Measurements from ENCODE around the gene RFX8. TPM values are rescaled to one million over a fixed set of nuclear protein-coding genes. Genes with fewer than 3 reads are reported as not detected.
A peak's percentile ranks its signal among the peaks of the same experiment; 100 is the strongest.
"Not testable (repeated sequence)": the region's sequence is repeated elsewhere in the genome, so short reads cannot be mapped to it uniquely, and the experiment has no call there.

The RFX8 gene
- total RNA-seq, 4 donors from 2014 or later, result 0.91 TPM; not detected in 3

- H3K9me3 ChIP-seq, result no peaks in the 10 kb centered on the region
- no peak for DNase-seq (ENCODE audit: extremely low spot score)
- H3K4me3 ChIP-seq, result no peak overlapping the region
- H3K36me3 ChIP-seq, result no peaks in the 10 kb centered on the region
- H3K27me3 ChIP-seq, result no peaks in the 10 kb centered on the region
- TF ChIP-seq POLR2AphosphoS5 (IDR thresholded peaks at IDR 0.05), result no peak
- TF ChIP-seq POLR2A (IDR thresholded peaks at IDR 0.05; ENCODE audit: low read depth), result no peak
- TF ChIP-seq EP300 (IDR thresholded peaks at IDR 0.05), result no peak
- TF ChIP-seq CTCF (IDR thresholded peaks at IDR 0.05), result no peak
- H3K27ac ChIP-seq (replicated peaks in 1 of 4), result no peak overlapping the region
- WGBS, result 94% methylated on average over 10 of the region's 10 CpGs
- intact Hi-C loops (cut with DNase I), result no loop called here
- peaks cover 0 to 8% (median 0%) of the 10 kb centered on the region in 4 donors for H3K4me1 ChIP-seq
These were observed 35.2 kb downstream of the RFX8 start for GRCh38 chr2:101439716-101440115.

DNA sequence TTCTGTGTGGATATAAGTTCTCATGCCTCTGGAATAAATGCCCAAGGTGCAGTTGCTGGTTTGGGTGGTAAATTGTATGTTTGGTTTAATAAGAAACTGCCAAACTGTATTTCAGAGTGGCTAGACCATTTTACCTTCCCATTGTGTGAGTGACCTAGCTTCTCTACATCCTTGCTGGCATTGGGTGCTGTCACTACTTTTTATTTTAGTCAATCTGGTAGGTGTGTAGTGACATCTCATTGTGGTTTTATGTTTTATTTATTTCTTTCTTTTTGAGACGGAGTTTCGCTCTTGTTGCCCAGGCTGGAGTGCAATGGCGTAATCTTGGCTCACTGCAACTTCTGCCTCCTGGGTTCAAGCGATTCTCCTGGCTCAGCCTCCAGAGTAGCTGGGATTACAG lies 36.4 kb downstream of the RFX8 start:
- DNase-seq (ENCODE audit: extremely low spot score); H3K27me3 ChIP-seq; H3K36me3 ChIP-seq; H3K4me3 ChIP-seq; intact Hi-C loops (cut with DNase I); H3K4me1 ChIP-seq; H3K9me3 ChIP-seq; H3K27ac ChIP-seq (replicated peaks in 1 of 4): not testable (repeated sequence)
- WGBS, result 67% methylated on average over 4 of the region's 4 CpGs

DNA sequence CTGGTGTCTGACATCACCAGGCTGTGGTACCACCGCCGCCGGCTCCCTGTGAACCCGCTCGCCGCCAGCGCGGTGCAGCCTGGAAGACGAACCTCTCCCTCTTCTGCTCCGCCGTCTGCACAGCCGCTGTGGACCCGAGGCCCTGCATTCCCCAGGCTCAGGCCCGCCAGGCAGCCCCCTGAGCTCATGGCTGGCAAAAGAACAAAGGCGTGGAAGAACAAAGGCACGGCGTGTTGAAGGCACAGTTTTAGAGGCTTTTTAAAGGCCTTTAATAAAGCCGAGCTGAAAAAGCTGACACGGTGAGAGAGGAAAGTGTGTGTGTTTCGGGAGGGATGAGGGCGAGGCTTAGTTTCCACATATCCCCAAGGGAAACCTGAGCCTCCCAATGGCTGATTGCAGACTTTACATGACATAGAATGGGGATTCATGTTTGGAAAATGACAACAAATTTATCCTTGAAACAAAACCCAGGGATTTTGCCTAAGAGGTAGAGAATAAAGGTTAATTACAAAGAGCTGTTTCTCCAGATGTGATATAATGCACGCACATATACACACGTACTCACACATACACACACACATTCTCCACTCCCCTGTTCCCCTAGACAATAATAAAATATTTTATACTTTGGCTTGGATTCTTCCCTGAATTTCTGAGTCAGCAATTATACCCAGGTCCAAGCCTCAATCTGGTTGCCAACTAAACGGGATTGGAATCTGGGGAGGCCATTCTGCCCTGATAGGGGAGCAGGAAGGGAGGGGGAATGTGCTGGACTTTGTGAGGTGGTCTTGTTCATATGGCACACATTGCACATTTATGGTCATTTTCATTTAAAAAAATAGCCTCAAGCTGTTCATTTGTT lies 39.7 kb downstream of the RFX8 start:
- peak overlapping the region in 3 of 4 donors; percentile 12 to 14 (median 13) for H3K4me3 ChIP-seq
- intact Hi-C loops (cut with DNase I), result no loop called here
- 46% methylated on average over 24 of the region's 24 CpGs for WGBS

GRCh38 chr2:101433465-101433864 lies 41.4 kb downstream of the RFX8 start:
- DNase-seq (ENCODE audit: extremely low spot score), result no peak
- intact Hi-C loops (cut with DNase I), result no loop called here
- Histone ChIP-seq H3K9me3 (no peaks in the 10 kb centered on the region), H3K4me3 (no peak overlapping the region), H3K36me3 (no peaks in the 10 kb centered on the region), H3K4me1 (peaks cover 0 to 4% (median 0%) of the 10 kb centered on the region in 4 donors), H3K27me3 (no peaks in the 10 kb centered on the region), H3K27ac (replicated peaks in 1 of 4) (no peak overlapping the region)
- TF ChIP-seq POLR2A (IDR thresholded peaks at IDR 0.05; ENCODE audit: low read depth), result no peak
- TF ChIP-seq CTCF (IDR thresholded peaks at IDR 0.05), result no peak
- TF ChIP-seq POLR2AphosphoS5 (IDR thresholded peaks at IDR 0.05), result no peak
- no peak for TF ChIP-seq EP300 (IDR thresholded peaks at IDR 0.05)
- 94% methylated on average over 3 of the region's 3 CpGs for WGBS

More for the DNA sequence above, 39.7 kb downstream of the RFX8 start:
- Histone ChIP-seq H3K27ac (replicated peaks in 1 of 4) (no peak overlapping the region), H3K27me3 (no peaks in the 10 kb centered on the region), H3K9me3 (no peaks in the 10 kb centered on the region), H3K4me1 (peaks cover 0 to 8% (median 0%) of the 10 kb centered on the region in 4 donors), H3K36me3 (no peaks in the 10 kb centered on the region)
- no peak for TF ChIP-seq POLR2AphosphoS5 (IDR thresholded peaks at IDR 0.05)
- no peak for TF ChIP-seq EP300 (IDR thresholded peaks at IDR 0.05)
- TF ChIP-seq POLR2A (IDR thresholded peaks at IDR 0.05; ENCODE audit: low read depth), result no peak
- no peak for TF ChIP-seq CTCF (IDR thresholded peaks at IDR 0.05)
- no peak for DNase-seq (ENCODE audit: extremely low spot score)

DNA sequence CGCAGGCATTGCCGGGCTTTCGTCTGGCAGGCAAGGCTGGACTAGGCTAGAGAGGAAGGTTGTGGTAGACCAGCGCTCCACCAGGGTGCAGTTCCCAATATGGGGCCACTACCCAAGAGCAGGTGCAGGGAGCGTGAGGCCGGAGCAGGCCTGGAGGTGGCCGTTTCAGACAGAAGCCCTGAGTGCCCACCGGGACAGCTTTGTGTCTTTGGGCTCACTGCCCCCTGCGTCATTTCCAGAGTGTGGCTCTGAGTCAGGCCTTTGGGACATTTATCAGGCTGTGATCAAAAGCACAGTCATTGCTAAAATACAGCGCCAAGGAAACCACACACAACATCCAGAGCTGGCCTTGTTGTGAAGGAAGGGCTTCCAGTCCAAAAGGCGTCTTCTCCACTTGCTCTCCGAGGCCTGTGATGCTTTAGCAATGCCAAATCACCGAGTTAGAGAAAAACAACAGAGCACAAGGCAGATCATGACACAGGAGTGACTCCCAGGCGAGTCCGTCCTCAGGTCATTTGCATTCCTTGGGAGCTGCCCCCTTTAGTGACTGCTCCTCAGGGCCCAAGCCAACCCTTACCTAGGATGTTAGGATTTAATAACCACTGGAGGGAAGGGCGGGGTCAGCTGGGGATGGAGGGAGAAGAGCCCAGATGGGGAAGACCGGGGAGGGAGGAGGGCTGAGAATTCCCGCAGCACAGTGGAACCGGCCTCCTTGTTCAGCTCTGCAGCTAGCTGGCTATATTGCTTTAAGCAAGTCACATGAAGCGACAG lies 42.3 kb downstream of the RFX8 start:
- H3K27me3 ChIP-seq, result no peaks in the 10 kb centered on the region
- no peak overlapping the region for H3K4me3 ChIP-seq
- H3K9me3 ChIP-seq, result no peaks in the 10 kb centered on the region
- intact Hi-C loops (cut with DNase I), result no loop called here
- H3K4me1 ChIP-seq, result peaks cover 0 to 4% (median 0%) of the 10 kb centered on the region in 4 donors
- H3K36me3 ChIP-seq, result no peaks in the 10 kb centered on the region
- no peak overlapping the region for H3K27ac ChIP-seq (replicated peaks in 1 of 4)
- DNase-seq (ENCODE audit: extremely low spot score), result no peak
- TF ChIP-seq POLR2AphosphoS5 (IDR thresholded peaks at IDR 0.05) (no peak), POLR2A (IDR thresholded peaks at IDR 0.05; ENCODE audit: low read depth) (no peak), EP300 (IDR thresholded peaks at IDR 0.05) (no peak), CTCF (IDR thresholded peaks at IDR 0.05) (no peak)
- WGBS, result 92% methylated on average over 18 of the region's 20 CpGs

All from esophagus muscularis mucosa (tissue), 4 donors.